Aorta (tissue), 5 donors: ENCODE results near the gene PSME2. TPM values are rescaled to one million over a fixed set of nuclear protein-coding genes. Genes with fewer than 3 reads are reported as not detected.

Source experiments
- ATAC-seq: fragments of 200-7000 bp; cut with Tn5 transposase; one replicate; pipeline ENCODE4 v1.9.1; 2022; ENCODE audit warnings: moderate library complexity; ENCODE audit not compliant: low FRiP score
- DNase-seq, 2 donors: peaks; one replicate each; pipeline ENCODE4 v3.0.0-alpha.2; 2020
- H3K27ac ChIP-seq, 2 donors: one replicate each; pipeline ENCODE4 v1.5.1; 2013; ENCODE audit warnings: low read length in 2 of 2, mild to moderate bottlenecking in 2 of 2, moderate library complexity in 2 of 2, control low read depth in 1 of 2, inconsistent platforms in 1 of 2, low read depth in 1 of 2
- H3K27me3 ChIP-seq, 2 donors: one replicate each; pipeline ENCODE4 v1.6.1; 2013; ENCODE audit warnings: control low read depth in 1 of 2, low read length in 1 of 2, mild to moderate bottlenecking in 1 of 2, moderate library complexity in 1 of 2; ENCODE audit not compliant: insufficient read depth in 2 of 2, control insufficient read depth in 1 of 2
- H3K36me3 ChIP-seq, 2 donors: one replicate each; pipeline ENCODE4 v1.6.1; 2013; ENCODE audit warnings: control low read depth in 1 of 2, low read length in 1 of 2, mild to moderate bottlenecking in 1 of 2; ENCODE audit not compliant: insufficient read depth in 2 of 2, control insufficient read depth in 1 of 2
- H3K4me1 ChIP-seq, 2 donors: one replicate each; pipeline ENCODE4 v1.6.1; 2013; ENCODE audit warnings: low read length in 2 of 2, control low read depth in 1 of 2, mild to moderate bottlenecking in 1 of 2, moderate library complexity in 1 of 2; ENCODE audit not compliant: insufficient read depth in 2 of 2, control insufficient read depth in 1 of 2
- H3K4me3 ChIP-seq, 2 donors: one replicate each; pipeline ENCODE4 v1.5.1; 2013; ENCODE audit warnings: low read length in 2 of 2, control low read depth in 1 of 2, mild to moderate bottlenecking in 1 of 2
- H3K9me3 ChIP-seq: one replicate; pipeline ENCODE4 v1.6.1; 2013; ENCODE audit warnings: mild to moderate bottlenecking, low read length; ENCODE audit not compliant: control insufficient read depth
- WGBS, 2 donors: extraction: QIAGEN DNeasy Blood & Tissue Kit; methylation state at CpG; one replicate each; pipeline ENCODE4 v1.1.7; 2013; 5-methylcytosine and 5-hydroxymethylcytosine counted together
- intact Hi-C, 2 donors: fragments of 100-400 bp; cut with DNase I; formaldehyde crosslinking; loops; one replicate each; pipeline versions ENCODE4 v1.14.2 to v1.15.0; 2022
- polyA plus RNA-seq, 2 donors: library from polyadenylated mRNA; stranded (reverse); fragments of 200-250 nt; gene quantifications; one replicate each; pipeline ENCODE4 v1.2.3, GENCODE V29; 2013
- total RNA-seq, 2 donors: library from RNA; stranded (reverse); fragmentation: NEBNext Ultra II Directional; extraction: Animal tissue kit (Norgen Biotek cat#: 25700); gene quantifications; one replicate each; pipeline ENCODE4 v1.2.1, GENCODE V29; 2021
- donor health status: healthy with polysubstance abuse.
- donor health status: Bipolar disorder and iron deficiency.
- donor health status: DM: no; HTN: no; CAD: no.
- donor health status: DM: no; HTN: no; CAD: no.
- donor health status: DM: yes; HTN: yes; CAD: no.

Gene PSME2
- total and polyA plus RNA-seq, 4 donors: 86.1 to 261 (median 118) TPM

DNA sequence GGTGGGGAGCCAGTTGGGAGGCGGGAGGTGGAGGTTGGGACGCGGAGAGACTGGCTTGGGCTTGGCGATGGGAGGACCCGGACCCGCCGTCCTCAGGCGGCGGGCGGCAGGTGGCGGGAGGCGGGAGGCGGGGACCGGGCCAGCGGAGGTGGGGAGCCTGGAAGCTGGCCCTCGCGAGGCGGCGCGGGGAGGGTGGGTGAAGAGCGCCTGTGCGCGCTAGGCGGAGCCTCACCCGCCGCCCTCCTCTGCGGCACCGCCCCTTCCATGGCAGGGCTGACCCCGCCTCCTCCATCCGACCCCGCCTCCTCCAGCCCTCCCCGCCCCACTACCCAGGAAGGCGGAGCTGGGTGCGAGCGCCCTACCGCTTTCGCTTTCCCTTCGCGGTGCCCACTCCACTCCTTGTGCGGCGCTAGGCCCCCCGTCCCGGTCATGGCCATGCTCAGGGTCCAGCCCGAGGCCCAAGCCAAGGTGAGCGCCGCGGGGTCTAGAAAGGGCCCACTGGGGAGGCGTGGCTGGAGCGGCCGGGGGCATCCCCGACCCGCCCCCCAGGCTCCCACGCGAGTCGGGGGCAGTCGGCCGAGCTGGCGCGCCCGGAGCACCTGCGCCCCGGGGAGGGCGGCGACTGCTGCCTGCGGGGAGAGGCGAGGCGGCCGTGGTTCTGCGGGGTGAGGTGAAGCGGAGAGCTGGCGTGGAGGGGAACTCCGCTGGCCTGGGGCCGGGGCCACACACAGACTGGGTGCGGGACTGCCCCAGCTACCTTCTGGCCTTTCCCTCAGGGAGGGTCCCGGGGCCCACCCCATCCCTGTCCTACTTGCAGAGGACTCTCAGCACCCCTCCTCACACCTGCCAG, 10.4 kb downstream of the PSME2 start, which contains the start of gene PSME1:
Gene PSME1, plus strand, starts transcription at position 361 of the 850 bp plus-strand sequence. Its CDS starts 69 bp downstream, at position 430.
- Histone ChIP-seq H3K9me3 (no peaks in the 10 kb centered on the region), H3K36me3 (no peaks in the 10 kb centered on the region), H3K4me1 (no peaks in the 10 kb centered on the region), H3K27ac (peak within 1 kb of the TSS in 1 of 2 donors; percentile 26), H3K4me3 (peak within 1 kb of the TSS; percentile 71 to 92), H3K27me3 (no peaks in the 10 kb centered on the region)
- intact Hi-C loops: no loop called here
- ATAC-seq (peak; percentile 99), DNase-seq (peak; percentile 96 to 98)
- 0 to 1% methylated on average over 39 to 75 of the region's 75 CpGs for WGBS, 2 donors

DNA sequence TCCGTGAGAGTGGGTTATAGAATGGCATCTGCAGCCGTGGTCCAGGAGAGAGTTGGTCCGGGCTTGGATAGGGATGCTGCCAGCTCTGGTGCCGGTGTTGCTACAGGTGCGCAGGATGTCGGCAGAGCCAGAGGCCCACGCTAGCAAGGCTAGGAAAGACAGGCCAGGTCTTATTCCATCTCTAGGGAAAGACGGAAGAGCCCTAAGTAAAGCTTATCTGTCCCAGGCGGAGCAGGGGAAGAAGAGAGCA, 10.9 kb downstream of the PSME2 start:
- Histone ChIP-seq H3K4me3 (peak overlapping the region; percentile 36 to 92), H3K36me3 (no peaks in the 10 kb centered on the region), H3K4me1 (no peaks in the 10 kb centered on the region), H3K27me3 (no peaks in the 10 kb centered on the region), H3K9me3 (no peaks in the 10 kb centered on the region), H3K27ac (peak overlapping the region in 1 of 2 donors; percentile 26)
- ATAC-seq (peak; percentile 1), DNase-seq (no peak)
- intact Hi-C loops: no loop called here
- 2% methylated on average over 9 of the region's 9 CpGs for WGBS, 2 donors

DNA sequence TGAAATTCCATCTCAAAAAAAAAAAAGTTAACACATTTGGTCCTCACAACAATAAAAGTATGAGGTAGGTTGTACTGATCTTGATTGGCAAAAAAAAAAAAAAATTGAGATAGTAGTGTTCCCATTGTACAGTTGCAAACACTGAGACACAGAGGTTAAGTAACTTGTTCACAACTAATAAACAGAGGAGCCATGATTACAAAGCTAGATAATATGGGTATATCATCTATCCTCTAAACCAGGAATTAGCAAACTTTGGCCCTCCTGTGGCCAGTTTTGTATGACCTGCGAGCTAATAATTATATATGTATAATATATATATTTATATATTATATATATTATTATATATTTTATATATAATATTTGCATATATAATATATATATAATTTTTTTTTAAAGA, 12.7 kb downstream of the PSME2 start:
- ATAC-seq: no peak
- WGBS, 2 donors: 96 to 97% methylated on average over 1 of the region's 1 CpG
- H3K36me3 ChIP-seq: no peaks in the 10 kb centered on the region

DNA sequence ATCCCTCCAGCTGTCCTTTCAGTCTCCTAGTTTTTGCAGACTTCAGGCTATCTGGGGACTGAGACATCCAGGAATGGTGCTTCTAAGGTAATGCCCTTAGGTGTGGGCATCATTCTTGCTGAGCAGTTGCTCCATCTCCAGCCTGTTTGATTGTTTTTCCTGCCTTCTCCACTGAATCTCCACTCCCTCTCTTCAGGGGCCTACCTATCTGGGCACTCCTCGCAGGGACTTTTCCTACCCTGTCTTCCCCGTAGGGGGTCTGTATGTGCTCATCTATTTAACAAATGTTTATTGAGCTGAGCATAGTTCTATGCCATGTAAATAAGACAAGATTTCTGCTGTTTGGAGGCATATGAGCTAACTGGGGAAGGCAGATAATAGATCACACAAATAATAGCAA, 13.4 kb downstream of the PSME2 start:
- H3K36me3 ChIP-seq: no peaks in the 10 kb centered on the region

More for the DNA sequence above, 12.7 kb downstream of the PSME2 start:
- Histone ChIP-seq H3K4me3 (no peak overlapping the region), H3K4me1 (no peaks in the 10 kb centered on the region), H3K27ac (no peak overlapping the region), H3K27me3 (no peaks in the 10 kb centered on the region), H3K9me3 (no peaks in the 10 kb centered on the region)
- intact Hi-C loops: loop anchor here in 1 of 2 donors (1.0 kb wide), 1 partner anchor 17 kb away; no protein-coding TSS in a partner anchor
- no peak for DNase-seq

GRCh38 chr14:24132061-24132685, 14.2 kb downstream of the PSME2 start:
- Histone ChIP-seq H3K27me3 (no peaks in the 10 kb centered on the region), H3K36me3 (no peaks in the 10 kb centered on the region), H3K27ac (no peak overlapping the region), H3K9me3 (no peaks in the 10 kb centered on the region), H3K4me3 (no peak overlapping the region), H3K4me1 (no peaks in the 10 kb centered on the region)
- intact Hi-C loops: no loop called here
- 82 to 90% methylated on average over 24 of the region's 24 CpGs for WGBS, 2 donors
- DNase-seq (peak; percentile 36 to 67), ATAC-seq (no peak)

More for the DNA sequence above, 13.4 kb downstream of the PSME2 start:
- DNase-seq (no peak), ATAC-seq (no peak)
- no peak overlapping the region for H3K27ac ChIP-seq
- H3K9me3 ChIP-seq: no peaks in the 10 kb centered on the region
- no peaks in the 10 kb centered on the region for H3K4me1 ChIP-seq
- intact Hi-C loops: loop anchor here in 1 of 2 donors (1.0 kb wide), 1 partner anchor 17 kb away; no protein-coding TSS in a partner anchor
- 93 to 94% methylated on average over 2 of the region's 2 CpGs for WGBS, 2 donors
- no peak overlapping the region for H3K4me3 ChIP-seq
- H3K27me3 ChIP-seq: no peaks in the 10 kb centered on the region

GRCh38 chr14:24131549-24131966, 14.9 kb downstream of the PSME2 start:
- ATAC-seq (no peak), DNase-seq (peak; percentile 33 to 61)
- no peaks in the 10 kb centered on the region for H3K9me3 ChIP-seq
- intact Hi-C loops: no loop called here
- no peak overlapping the region for H3K4me3 ChIP-seq
- 60 to 78% methylated on average over 13 to 15 of the region's 15 CpGs for WGBS, 2 donors
- H3K4me1 ChIP-seq: no peaks in the 10 kb centered on the region
- H3K27ac ChIP-seq: no peak overlapping the region
- H3K36me3 ChIP-seq: no peaks in the 10 kb centered on the region
- H3K27me3 ChIP-seq: no peaks in the 10 kb centered on the region

DNA sequence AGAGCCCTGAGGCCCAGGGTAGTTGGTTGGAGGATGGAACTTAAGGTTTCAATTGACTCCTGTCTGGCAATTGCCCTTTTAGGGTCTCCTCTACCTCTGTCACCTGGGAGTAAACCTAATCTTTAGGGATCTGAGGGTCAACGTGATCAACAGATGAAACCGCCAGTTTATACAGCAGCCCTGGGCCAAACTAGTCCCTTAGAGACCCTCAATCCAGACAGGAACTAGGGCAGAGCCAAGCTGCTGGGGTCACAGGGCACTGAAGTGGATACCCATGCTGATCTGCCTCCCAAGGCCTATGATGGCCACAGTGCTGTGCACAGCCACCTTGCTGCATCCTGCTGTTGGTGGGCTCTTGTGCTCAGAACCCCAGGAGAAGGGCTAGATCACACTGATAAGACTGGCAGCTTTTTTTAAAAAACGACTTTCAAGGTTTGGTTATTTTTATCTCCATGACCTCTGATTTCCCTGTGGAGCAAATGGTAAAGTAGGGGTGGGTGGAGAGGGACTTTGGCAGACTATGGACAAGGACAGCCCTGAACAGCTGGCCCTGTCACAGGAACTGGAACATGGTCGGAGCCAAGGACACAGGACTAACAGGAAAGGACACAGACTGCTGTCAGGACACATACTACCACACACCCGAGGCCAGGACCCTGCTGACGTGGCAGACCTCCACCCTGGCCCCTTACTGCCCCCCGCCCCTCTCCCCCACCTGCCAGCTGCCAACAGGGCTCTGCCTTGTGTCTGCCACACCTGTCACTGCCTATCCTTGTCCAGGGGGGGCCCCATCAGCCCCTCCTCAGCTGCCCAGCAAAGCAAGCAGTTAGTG, 15.5 kb downstream of the PSME2 start:
- Histone ChIP-seq H3K36me3 (no peaks in the 10 kb centered on the region), H3K27me3 (no peaks in the 10 kb centered on the region), H3K27ac (no peak overlapping the region), H3K4me1 (no peaks in the 10 kb centered on the region), H3K4me3 (no peak overlapping the region), H3K9me3 (no peaks in the 10 kb centered on the region)
- DNase-seq: peak; percentile 29 to 72
- 64% methylated on average over 5 to 7 of the region's 7 CpGs for WGBS, 2 donors
- intact Hi-C loops: no loop called here
- ATAC-seq: no peak

GRCh38 chr14:24130380-24130716, 16.1 kb downstream of the PSME2 start, which contains the start of gene FITM1:
TSS of gene FITM1 (plus strand) at chr14:24130659. CDS start at chr14:24131564, 905 bp downstream.
- WGBS, 2 donors: 93 to 95% methylated on average over 5 of the region's 5 CpGs
- Histone ChIP-seq H3K4me3 (no peak within 1 kb of the TSS), H3K36me3 (no peaks in the 10 kb centered on the region), H3K27ac (no peak within 1 kb of the TSS), H3K9me3 (no peaks in the 10 kb centered on the region), H3K27me3 (no peaks in the 10 kb centered on the region), H3K4me1 (no peaks in the 10 kb centered on the region)
- DNase-seq (no peak), ATAC-seq (no peak)
- intact Hi-C loops: no loop called here
